SU-DHL-6 (cell line): ENCODE measurements around the gene CEND1.

ENCODE experiments used
- H2AFZ ChIP-seq: fragments of 200-600 bp; sonication (generic); 2 replicates; pipeline ENCODE4 v1.6.1; 2014; ENCODE audit warnings: low read depth, mild to moderate bottlenecking, moderate library complexity, mixed read lengths, antibody characterized with exemption, low read length; ENCODE audit not compliant: severe bottlenecking
- H3F3A ChIP-seq: fragments of 200-600 bp; shearing (Covaris generic); 2 replicates; pipeline ENCODE4 v1.6.0; 2016; ENCODE audit warnings: antibody characterized with exemption, mild to moderate bottlenecking; ENCODE audit not compliant: insufficient read depth
- H3K27ac ChIP-seq: fragments of 200-600 bp; sonication (generic); 2 replicates; pipeline ENCODE4 v1.5.1; 2016; ENCODE audit warnings: low read depth, mild to moderate bottlenecking, low read length, moderate library complexity, mixed read lengths
- H3K27me3 ChIP-seq: fragments of 200-600 bp; sonication (generic), shearing (Covaris generic); 2 replicates; pipeline ENCODE4 v1.6.0; 2014; ENCODE audit warnings: mild to moderate bottlenecking, low read length
- H3K36me3 ChIP-seq: fragments of 200-600 bp; sonication (generic); 2 replicates; pipeline ENCODE4 v1.6.1; 2014; ENCODE audit warnings: mild to moderate bottlenecking, low read length, mixed read lengths
- H3K4me2 ChIP-seq: fragments of 300-600, 200-600 bp; shearing (Covaris generic), sonication (generic); 2 replicates; pipeline ENCODE4 v1.6.0; 2014; ENCODE audit warnings: low read length, low read depth, mild to moderate bottlenecking; ENCODE audit not compliant: poor library complexity, severe bottlenecking
- H3K4me3 ChIP-seq: fragments of 200-600 bp; sonication (generic); 2 replicates; pipeline ENCODE4 v1.5.1; 2014; ENCODE audit warnings: antibody characterized with exemption, low read length, mild to moderate bottlenecking, mixed read lengths; ENCODE audit not compliant: insufficient read depth, poor library complexity, severe bottlenecking
- H3K79me2 ChIP-seq: fragments of 200-600 bp; sonication (generic); 2 replicates; pipeline ENCODE4 v1.6.1; 2014; ENCODE audit warnings: mild to moderate bottlenecking, low read length, moderate library complexity; ENCODE audit not compliant: insufficient read depth
- H3K9ac ChIP-seq: fragments of 200-600 bp; sonication (generic); 2 replicates; pipeline ENCODE4 v1.7.0; 2014; ENCODE audit warnings: mild to moderate bottlenecking, low read length
- H3K9me2 ChIP-seq: fragments of 200-600 bp; sonication (generic); replicated peaks from 2 replicates; pipeline ENCODE4 v1.6.1; 2014; ENCODE audit warnings: low read length; ENCODE audit not compliant: insufficient read depth
- H3K9me3 ChIP-seq: fragments of 200-600 bp; sonication (generic); 2 replicates; pipeline ENCODE4 v1.6.1; 2014; ENCODE audit warnings: low read length, mixed read lengths; ENCODE audit not compliant: insufficient read depth
- H4K20me1 ChIP-seq: fragments of 200-600 bp; sonication (generic); 2 replicates; pipeline ENCODE4 v1.6.1; 2014; ENCODE audit warnings: low read depth, mild to moderate bottlenecking, antibody characterized with exemption, low read length, moderate library complexity, mixed read lengths
- CTCF ChIP-seq: fragments of 200-600 bp; sonication (generic); IDR thresholded peaks from one replicate; pipeline ENCODE4 v1.5.1; 2017; ENCODE audit warnings: antibody characterized with exemption, mild to moderate bottlenecking, low read length, moderate library complexity; ENCODE audit not compliant: insufficient read depth, poor library complexity, severe bottlenecking
- EZH2phosphoT487 ChIP-seq: fragments of 200-600 bp; sonication (generic), shearing (Covaris generic); conservative IDR thresholded peaks from 2 replicates; pipeline ENCODE4 v1.6.1; 2018; ENCODE audit warnings: mild to moderate bottlenecking, antibody characterized with exemption, low read length, moderate library complexity, mixed read lengths

CEND1 gene

DNA sequence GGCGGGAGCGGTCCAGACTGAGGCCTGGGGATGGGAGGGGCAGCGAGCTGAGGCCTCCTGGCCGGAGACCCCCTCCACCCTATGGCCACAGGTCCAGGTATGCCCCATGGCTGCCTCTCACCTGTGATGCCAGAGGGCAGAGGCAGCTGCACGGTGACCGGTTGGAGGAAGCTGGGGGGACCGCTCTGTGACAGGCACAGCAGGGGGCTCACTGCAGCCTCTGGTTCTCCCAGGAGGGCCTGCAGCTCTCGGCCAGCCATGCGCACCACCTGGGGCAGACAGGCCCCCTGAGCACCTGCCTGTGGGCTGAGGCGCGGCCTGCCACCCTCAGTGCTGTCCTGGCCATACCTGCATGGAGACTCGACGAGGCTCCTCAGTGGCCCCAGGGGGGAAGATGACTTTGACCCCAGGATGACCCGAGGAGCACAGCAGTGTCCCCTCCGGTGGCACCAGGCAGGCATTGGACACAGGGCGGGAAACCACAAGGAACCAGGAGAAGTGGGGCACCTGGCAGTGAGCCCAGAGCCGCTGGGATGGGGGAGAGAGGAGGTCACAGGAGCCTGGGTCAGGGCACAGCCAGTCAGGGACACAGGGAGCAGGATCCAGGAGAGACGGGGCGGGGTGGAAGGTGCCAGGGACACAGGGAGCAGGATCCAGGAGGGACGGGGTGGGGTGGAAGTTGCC, 11.3 kb upstream of the CEND1 start:
- Histone ChIP-seq H2AFZ (no peak overlapping the region), H3K9me2 (no peaks in the 10 kb centered on the region)

DNA sequence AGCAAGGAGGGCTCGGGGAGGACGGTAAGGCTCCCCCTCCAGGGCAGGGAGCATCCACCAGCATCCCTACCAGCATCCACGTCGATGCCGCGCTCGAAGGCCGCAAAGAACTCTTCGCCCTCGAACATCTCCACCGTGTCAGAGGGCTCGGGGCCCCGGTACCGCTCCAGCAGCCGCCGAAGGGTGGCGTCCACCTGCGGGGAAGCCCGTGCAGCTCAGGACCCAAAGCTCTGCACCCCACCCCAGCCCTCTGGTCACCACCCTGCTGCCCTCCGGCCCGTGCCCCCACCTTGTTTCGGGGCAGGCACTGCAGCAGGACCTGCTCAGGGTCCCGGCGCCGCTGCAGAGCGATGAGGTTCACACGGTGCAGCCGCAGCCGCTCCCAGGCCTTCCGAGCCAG, 10.6 kb upstream of the CEND1 start:
- Histone ChIP-seq H3K36me3 (no peaks in the 10 kb centered on the region), H3K4me3 (no peak overlapping the region), H3K4me2 (no peak overlapping the region), H3K9me2 (no peaks in the 10 kb centered on the region), H3K9me3 (no peaks in the 10 kb centered on the region), H3K27ac (no peak overlapping the region), H3K9ac (no peak overlapping the region), H3K79me2 (peaks cover 13% of the 10 kb centered on the region; the same call in 1 of the 2 replicates), H3F3A (peaks cover 4% of the 10 kb centered on the region; the same call in 1 of the 2 replicates), H2AFZ (no peak overlapping the region), H3K27me3 (no peaks in the 10 kb centered on the region), H4K20me1 (peaks cover 2% of the 10 kb centered on the region; the same call in 1 of the 2 replicates)
- TF ChIP-seq EZH2phosphoT487 (no peak), CTCF (no peak)

More for the DNA sequence above, 11.3 kb upstream of the CEND1 start:
- Histone ChIP-seq H3K36me3 (no peaks in the 10 kb centered on the region), H3K27ac (no peak overlapping the region), H3K4me2 (no peak overlapping the region), H3K79me2 (peaks cover 8% of the 10 kb centered on the region; the same call in 1 of the 2 replicates), H3K9ac (no peak overlapping the region), H3K9me3 (no peaks in the 10 kb centered on the region), H3F3A (peaks cover 4% of the 10 kb centered on the region), H3K27me3 (no peaks in the 10 kb centered on the region), H3K4me3 (no peak overlapping the region), H4K20me1 (peaks cover 2% of the 10 kb centered on the region; the same call in 1 of the 2 replicates)
- no peak for TF ChIP-seq EZH2phosphoT487
- TF ChIP-seq CTCF, result no peak

DNA sequence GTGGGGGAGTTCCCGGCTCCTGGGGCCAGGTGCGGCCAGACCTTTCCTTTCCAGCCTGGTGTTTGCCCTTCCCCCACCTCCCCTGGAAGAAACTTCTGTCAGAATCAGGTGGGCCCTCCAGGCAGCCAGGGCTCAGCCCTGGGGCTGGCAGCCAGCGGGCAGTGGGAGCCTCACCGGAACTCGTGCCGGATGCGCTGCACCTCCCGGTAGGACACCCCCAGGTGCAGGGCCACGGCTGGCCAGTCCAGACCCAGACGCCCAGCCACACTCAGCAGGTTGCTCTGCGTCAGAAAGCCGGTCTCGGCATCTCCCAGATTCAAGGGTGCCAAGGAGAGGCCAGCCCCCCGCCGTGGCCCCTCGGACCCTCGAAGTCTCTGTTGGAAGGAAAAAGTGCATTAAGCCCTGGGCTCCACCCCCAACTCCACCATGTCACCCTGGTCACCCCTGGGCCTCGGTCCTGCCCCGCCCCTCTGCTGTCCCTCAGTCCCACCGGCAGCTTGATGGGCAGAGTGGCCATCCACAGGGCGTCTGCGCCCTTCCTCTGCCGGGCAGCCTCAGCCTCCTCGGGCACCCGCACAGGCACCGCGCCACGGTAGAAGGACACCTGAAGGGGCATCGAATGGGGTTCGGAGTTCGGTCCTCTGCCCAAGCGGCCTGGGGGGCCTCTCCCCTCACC, 9.9 kb upstream of the CEND1 start:
- Histone ChIP-seq H3K36me3 (no peaks in the 10 kb centered on the region), H4K20me1 (peaks cover 2% of the 10 kb centered on the region; the same call in 1 of the 2 replicates), H3K79me2 (peaks cover 15% of the 10 kb centered on the region; the same call in 1 of the 2 replicates), H3K9ac (no peak overlapping the region), H2AFZ (no peak overlapping the region), H3F3A (peaks cover 4% of the 10 kb centered on the region; the same call in 1 of the 2 replicates), H3K27me3 (no peaks in the 10 kb centered on the region), H3K9me2 (no peaks in the 10 kb centered on the region), H3K4me3 (no peak overlapping the region), H3K4me2 (no peak overlapping the region), H3K9me3 (no peaks in the 10 kb centered on the region), H3K27ac (no peak overlapping the region)
- TF ChIP-seq CTCF, result no peak
- TF ChIP-seq EZH2phosphoT487, result no peak
